Heart left ventricle (tissue), 13 donors: ENCODE results near the gene SYF2.

Source experiments
- POLR2A ChIP-seq, 2 donors: fragments of 450-650 bp; IDR thresholded peaks; one replicate each; pipeline ENCODE4 v1.6.1; 2017; ENCODE audit warnings: antibody characterized with exemption in 2 of 2, mild to moderate bottlenecking in 2 of 2, moderate library complexity in 2 of 2
- TF ChIP-seq, protein P1 (sequence below), 12 donors: fragments of 200-600 bp; sonication (generic) in 4 of 12; IDR thresholded peaks; one replicate each; pipeline versions ENCODE4 v1.5.0 to v1.8.0; 2018 to 2022; ENCODE audit warnings: antibody characterized with exemption in 12 of 12, mild to moderate bottlenecking in 5 of 12
- donor health status: ischemic (EF 13 %, LVEDD 7.1; RV severe dilation, severe dysfunction).
- donor health status: DM: no; HTN: yes; CAD: no.
- donor health status: DM: no; HTN: no; CAD: no.
- donor health status: ischemic (EF 25% LVEDD 6.9; RV normal size, moderate dysfunction).
- donor health status: ischemic (EF 25% LVEDD 5.7; RV mildly dilated, moderate dysfunction).
- donor health status: ischemic (EF 35%, LVEDD 5.7; RV mildly dilated, moderate dysfunction).
- donor health status: nonischemic (EF 11% LVEDD 7.7; RV severe dilation, severe dysfunction).
- donor health status: DM: yes; HTN: yes; CAD: no.
- donor health status: PGD.
- donor health status: ischemic (EF 29% LVEDD 5.4; RV normal size, mild dysfunction).
- donor health status: nonischemic (EF 23%, LVEDD 6.1; RV moderate dilation, normal function).

DNA sequence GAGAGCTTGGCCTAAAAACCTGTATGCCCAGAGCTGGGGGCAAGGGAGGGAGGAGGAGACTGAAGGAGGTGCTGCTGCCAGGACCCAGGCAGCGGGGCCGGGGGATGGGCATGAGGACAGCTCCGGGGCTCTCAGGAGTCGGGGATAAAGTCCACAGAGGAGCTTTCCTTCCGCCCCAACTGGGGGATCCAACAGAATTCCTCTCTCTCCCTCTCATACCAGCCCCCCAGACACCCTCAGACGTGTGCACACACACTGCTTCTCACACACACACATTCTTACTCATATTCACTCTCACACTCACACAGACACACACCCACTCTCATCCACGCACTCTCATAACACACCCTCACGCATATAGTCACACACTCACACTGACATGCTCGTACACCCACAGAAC lies 39.1 kb downstream of the SYF2 start:
- TF ChIP-seq, protein P1, sequence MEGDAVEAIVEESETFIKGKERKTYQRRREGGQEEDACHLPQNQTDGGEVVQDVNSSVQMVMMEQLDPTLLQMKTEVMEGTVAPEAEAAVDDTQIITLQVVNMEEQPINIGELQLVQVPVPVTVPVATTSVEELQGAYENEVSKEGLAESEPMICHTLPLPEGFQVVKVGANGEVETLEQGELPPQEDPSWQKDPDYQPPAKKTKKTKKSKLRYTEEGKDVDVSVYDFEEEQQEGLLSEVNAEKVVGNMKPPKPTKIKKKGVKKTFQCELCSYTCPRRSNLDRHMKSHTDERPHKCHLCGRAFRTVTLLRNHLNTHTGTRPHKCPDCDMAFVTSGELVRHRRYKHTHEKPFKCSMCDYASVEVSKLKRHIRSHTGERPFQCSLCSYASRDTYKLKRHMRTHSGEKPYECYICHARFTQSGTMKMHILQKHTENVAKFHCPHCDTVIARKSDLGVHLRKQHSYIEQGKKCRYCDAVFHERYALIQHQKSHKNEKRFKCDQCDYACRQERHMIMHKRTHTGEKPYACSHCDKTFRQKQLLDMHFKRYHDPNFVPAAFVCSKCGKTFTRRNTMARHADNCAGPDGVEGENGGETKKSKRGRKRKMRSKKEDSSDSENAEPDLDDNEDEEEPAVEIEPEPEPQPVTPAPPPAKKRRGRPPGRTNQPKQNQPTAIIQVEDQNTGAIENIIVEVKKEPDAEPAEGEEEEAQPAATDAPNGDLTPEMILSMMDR (IDR thresholded peaks at IDR 0.05), result no peak
- no peak for TF ChIP-seq POLR2A (IDR thresholded peaks at IDR 0.05)
